ENCODE data around the gene ITGB2.

The ITGB2 gene

DNA sequence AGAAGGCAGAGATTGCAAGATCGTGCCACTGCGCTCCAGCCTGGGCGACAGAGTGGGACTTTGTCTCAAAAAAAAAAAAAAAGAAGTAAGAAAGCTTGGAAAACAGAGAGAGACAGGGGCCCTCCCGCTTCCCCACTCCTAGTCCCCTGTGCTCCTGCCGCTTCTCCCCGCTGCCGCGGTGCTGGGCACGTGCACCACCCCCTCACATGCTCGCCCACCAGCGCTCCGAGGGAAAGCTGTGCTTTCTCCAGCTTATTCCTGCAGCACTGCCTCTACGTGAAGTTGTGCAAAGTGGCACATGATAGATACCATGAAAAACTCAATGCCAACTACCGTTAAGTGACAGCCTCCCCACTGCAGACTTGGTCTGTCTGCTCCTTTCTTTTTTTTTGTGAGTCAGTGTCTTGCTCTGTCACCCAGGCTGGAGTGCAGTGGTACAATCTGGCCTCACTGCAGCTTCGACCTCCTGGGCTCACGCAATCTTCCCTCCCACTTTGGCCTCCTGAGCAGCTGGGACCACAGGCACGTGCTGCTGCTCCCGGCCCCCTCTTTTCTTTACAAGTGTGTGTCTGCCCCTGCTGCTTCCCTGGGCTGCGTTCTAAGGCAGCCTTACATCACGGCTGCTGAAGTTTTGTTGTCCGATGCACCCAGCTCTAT is 34.6 kb upstream of the ITGB2 start:
- DNase-seq (ENCODE audit: low spot score) = no peak

GRCh38 chr21:44954281-44954771 is 33.6 kb upstream of the ITGB2 start:
- no peak for DNase-seq (ENCODE audit: low spot score)

GRCh38 chr21:44953628-44954021 is 32.9 kb upstream of the ITGB2 start:
- no peak for DNase-seq (ENCODE audit: low spot score)

DNA sequence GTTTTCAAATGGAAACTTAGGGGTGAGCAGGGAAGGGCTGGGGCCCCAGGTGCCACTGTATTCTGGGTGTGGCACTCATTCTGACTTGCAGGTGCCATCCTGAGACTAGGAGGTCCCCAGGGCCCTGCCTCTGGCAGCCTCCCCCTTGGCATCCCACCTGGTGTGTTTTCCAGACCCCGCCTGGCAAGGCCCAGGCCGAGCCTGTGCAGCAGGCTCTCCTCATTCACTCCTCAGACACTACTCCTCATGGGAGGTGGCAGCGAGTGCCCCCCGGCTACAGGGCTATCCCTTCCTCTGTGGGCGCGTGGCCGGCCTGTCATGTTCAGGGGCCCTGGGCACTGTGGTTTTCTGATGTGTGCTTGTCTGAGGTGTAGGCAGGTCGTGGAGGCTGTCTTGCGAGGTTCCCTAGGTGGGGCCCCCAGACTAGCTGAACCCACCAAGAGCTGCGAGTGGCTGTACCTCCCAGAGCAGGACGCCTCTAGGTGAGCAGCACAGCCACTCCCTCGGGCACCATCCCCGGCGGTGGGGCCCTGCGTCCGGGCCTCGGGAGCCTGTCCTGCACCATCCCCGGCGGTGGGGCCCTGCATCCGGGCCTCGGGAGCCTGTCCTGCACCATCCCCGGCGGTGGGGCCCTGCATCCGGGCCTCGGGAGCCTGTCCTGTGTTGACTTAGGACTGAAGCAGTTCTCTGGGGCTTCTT is 32.4 kb upstream of the ITGB2 start:
- DNase-seq (ENCODE audit: low spot score) = no peak

GRCh38 chr21:44952116-44952928 is 31.6 kb upstream of the ITGB2 start:
- DNase-seq (ENCODE audit: low spot score) = no peak

GRCh38 chr21:44951186-44951915 is 30.7 kb upstream of the ITGB2 start:
- DNase-seq (ENCODE audit: low spot score) = no peak

- DNase-seq (ENCODE audit: low spot score) = no peak
Measured at GRCh38 chr21:44950351-44950750, 29.7 kb upstream of the ITGB2 start.

DNA sequence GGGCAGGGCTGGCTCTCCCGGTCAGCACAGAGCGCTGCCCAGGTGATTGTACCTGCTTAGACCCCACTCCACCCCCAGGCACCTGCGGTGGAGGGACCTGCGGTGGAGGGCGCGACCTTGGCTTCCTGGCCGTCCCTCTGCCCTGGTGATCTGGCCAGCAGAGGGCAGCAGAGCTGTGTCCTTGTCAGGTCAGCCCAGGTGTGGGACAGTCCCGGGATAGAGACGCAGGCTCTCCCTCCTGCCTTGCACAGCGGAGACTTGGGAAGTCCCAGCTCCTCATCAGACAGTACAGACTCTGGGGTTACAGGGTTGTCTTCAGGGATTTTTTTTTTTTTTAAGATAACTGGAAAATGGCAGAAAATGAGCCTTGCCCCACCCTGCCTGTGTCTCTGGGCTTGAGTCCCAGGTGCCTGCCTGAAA is 29.1 kb upstream of the ITGB2 start:
- peak; percentile 87 for DNase-seq (ENCODE audit: low spot score)

DNA sequence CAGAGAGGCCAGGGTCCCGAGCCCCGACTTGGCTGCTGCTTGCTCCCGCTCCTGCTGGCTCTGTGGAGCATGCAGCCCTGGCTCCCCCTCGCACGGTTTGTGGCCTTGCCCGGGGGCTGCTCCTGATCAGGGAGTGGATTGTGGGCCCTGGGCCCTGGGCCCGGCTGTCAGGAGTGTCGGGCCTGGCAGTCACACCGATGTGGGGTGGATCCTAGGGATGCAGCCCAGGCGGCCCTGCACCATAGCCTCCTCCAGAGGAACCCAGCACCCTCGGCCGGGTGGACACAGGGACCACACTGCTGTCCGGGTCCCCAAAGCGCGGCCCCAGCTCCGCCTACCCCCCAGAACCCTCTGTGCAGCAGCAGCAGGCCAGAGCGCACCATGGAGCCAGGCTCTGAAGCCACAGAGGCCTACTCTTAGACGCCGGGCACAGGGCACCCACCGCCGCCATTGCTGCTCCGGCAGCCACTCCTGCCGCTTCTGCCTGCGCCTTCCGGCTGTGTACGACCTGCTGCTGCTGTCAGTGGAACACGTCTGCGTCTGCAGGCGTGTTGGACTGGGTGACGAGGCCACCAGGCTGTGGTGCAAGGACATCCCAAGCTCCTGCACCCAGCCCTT is 28.6 kb upstream of the ITGB2 start:
- no peak for DNase-seq (ENCODE audit: low spot score)

GRCh38 chr21:44948426-44949120 is 27.9 kb upstream of the ITGB2 start:
- no peak for DNase-seq (ENCODE audit: low spot score)

DNA sequence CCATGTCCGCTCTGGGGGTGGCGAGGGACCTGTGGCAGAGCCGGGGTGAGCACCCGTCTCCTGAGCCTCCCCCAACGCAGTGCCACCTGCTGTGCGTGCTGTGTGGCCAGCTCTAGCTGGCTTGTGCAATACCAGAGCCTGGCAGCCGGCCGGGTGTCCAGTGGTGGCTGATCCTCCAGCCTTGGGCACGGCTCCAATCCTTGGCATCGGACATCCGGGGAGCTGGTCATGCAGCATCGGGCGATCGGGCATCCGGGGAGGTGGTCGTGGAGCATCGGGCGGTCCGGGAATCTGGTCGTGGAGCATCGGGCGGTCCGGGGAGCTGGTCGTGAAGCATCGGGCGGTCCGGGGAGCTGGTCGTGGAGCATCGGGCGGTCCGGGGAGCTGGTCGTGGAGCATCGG is 27.2 kb upstream of the ITGB2 start:
- DNase-seq (ENCODE audit: low spot score) = no peak

DNA sequence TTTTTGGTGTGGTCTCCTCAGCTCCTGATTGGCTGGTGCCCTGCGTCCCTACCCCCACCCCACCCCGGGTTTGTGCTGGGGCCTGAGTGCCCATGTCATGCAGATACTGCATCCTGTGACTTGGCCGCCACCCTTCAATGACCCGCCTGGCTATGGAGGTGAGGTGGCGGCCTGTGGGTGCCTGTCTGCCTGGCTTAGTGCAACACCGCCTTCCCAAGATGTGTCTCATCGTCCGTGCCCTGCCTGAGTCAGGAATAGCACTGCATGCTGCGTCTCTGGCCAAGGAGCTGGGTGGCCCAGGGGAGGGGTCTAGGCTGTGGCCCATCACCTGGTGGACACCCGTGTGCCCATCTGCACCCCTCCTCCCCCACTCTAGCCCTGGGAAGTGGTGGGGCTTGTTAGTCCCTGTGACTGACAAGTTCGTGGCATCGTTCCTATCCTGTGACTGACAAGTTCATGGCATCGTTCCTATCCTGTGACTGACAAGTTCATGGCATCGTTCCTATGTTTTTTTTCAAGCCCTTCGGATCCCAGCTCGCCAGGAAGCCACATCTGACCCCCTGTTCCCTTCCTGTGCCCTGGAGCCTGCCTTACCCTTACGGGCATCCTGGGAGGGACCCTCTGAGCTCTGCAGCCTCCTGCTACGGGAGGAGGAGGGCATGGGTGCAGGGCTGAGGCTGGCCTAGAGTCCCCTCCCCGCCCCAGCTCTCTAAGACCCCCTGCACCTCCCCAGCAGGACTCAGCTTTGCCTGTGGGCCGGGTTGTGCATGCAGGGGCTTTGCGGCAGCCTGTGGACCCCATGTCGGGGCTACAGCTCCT is 26.6 kb upstream of the ITGB2 start:
- no peak for DNase-seq (ENCODE audit: low spot score)

GRCh38 chr21:44946254-44947041 is 25.7 kb upstream of the ITGB2 start:
- DNase-seq (ENCODE audit: low spot score) = no peak

DNA sequence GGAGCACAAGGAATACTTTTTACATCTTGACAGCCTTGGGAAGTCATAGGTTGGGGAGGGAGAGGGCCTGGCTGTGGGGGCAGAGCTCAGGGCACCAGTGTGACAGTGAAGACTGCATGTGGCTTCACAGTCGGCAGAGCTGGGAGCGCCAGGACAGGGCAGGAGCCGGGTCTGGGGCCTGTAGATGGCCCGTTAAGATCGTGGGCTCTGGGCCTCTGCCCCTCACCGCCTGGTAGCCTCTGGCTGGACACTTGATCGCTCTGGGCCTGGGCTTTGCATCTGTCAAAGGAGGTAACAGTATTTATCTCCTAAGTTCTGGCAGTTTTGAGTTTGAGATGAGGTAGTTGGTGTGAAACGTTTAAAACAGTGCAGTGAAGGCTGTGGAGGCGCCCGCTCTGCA is 23.9 kb upstream of the ITGB2 start:
- DNase-seq (ENCODE audit: low spot score) = no peak

DNA sequence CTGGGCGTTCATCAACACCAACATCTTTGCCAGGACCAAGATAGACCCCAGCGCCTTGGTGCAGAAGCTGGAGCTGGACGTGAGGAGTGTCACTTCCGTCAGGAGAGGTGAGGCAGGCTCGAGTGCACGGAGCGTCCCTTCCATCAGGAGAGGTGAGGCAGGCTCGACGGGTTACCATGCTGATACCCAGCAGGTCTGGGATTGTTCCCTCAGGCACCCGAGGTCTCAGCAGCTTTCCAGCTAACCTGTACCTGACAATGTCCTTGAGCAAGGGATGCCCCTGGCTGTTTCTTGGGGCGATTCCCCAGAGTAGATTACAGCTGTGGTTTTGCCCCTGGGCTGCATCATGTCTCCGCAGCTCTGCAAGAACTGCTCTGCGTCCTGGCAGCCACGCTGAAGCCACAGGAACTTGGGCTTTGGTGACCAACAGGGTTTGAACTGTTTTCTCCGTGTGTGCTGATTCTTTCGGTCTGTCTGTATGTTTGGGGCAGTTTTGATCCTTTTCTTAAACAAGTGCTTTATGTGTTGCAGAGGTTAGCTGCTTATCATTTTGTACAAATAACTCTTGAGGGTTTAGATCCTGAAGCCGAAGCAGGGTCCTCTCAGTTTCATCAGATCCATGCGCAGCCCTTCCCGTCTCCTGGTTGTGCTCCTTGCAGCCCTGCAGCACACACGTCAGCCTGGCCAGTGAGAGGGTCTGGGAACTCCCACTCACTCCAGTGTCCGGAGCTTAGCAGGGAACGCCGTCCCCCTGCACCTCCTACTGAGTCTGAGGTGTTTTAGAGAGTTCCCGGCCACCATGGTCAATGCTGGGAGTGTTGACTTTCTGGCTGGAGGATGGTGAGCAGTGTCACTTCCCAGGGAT is 23.2 kb upstream of the ITGB2 start:
- DNase-seq (ENCODE audit: low spot score) = no peak

- DNase-seq (ENCODE audit: low spot score) = no peak
Measured at GRCh38 chr21:44943005-44943685, 22.4 kb upstream of the ITGB2 start.

- no peak for DNase-seq (ENCODE audit: low spot score)
Measured at GRCh38 chr21:44942566-44942965, 21.9 kb upstream of the ITGB2 start.

GRCh38 chr21:44941567-44941966 is 20.9 kb upstream of the ITGB2 start:
- DNase-seq (ENCODE audit: low spot score) = no peak
